SK-N-MC (cell line): Measurements from ENCODE around the gene CLEC9A.
A peak's percentile ranks its signal among the peaks of the same experiment; 100 is the strongest.

ENCODE experiments used
- DNase-seq: peaks from one replicate; pipeline ENCODE4 v3.0.0-alpha.2; 2011; ENCODE audit warnings: low read depth, low spot score
- H3K27ac ChIP-seq: fragments of 200-600 bp; sonication (generic); 2 replicates; pipeline ENCODE4 v1.5.1; 2016; ENCODE audit warnings: mixed run types
- H3K36me3 ChIP-seq: fragments of 200-600 bp; sonication (generic); 2 replicates; pipeline ENCODE4 v1.6.1; 2017; ENCODE audit warnings: antibody characterized with exemption, low read length, mixed read lengths; ENCODE audit not compliant: insufficient read depth
- H3K4me3 ChIP-seq: fragments of 200-600 bp; sonication (generic); 2 replicates; pipeline ENCODE4 v1.5.1; 2016
- H3K9ac ChIP-seq: fragments of 200-600 bp; sonication (generic); 2 replicates; pipeline ENCODE4 v1.8.0; 2017; ENCODE audit warnings: mixed run types, mixed read lengths; ENCODE audit not compliant: insufficient read length
- H3K9me3 ChIP-seq: fragments of 200-600 bp; sonication (generic); 2 replicates; pipeline ENCODE4 v1.6.1; 2017; ENCODE audit warnings: low read depth, mild to moderate bottlenecking, antibody characterized with exemption, low read length, moderate library complexity, mixed read lengths
- EZH2 ChIP-seq: fragments of 200-600 bp; sonication (generic); IDR thresholded peaks from one replicate; pipeline ENCODE4 v1.6.1; 2017; ENCODE audit warnings: antibody characterized with exemption
- FOXP2 ChIP-seq: optimal IDR thresholded peaks from 2 replicates; pipeline ENCODE3; 2011; ENCODE audit warnings: mild to moderate bottlenecking, moderate library complexity; ENCODE audit not compliant: insufficient read depth; ENCODE audit errors: extremely low read length, control extremely low read depth
- POLR2AphosphoS5 ChIP-seq: IDR thresholded peaks from 2 replicates; pipeline ENCODE4 v1.6.1; 2012; ENCODE audit warnings: mild to moderate bottlenecking, low read depth, low read length, borderline replicate concordance

The CLEC9A gene

GRCh38 chr12:10069976-10070375, 39.5 kb downstream of the CLEC9A start:
- no peaks in the 10 kb centered on the region for H3K36me3 ChIP-seq
- no peak for TF ChIP-seq EZH2
- no peak for TF ChIP-seq FOXP2
- no peak for TF ChIP-seq POLR2AphosphoS5
- DNase-seq, result no peak
- peak overlapping the region; percentile 95 for H3K27ac ChIP-seq
- H3K9me3 ChIP-seq, result no peaks in the 10 kb centered on the region
- peak overlapping the region; percentile 70 for H3K9ac ChIP-seq
- H3K4me3 ChIP-seq, result peak overlapping the region; percentile 40; the same call in 1 of the 2 replicates

- Histone ChIP-seq H3K9me3 (no peaks in the 10 kb centered on the region), H3K27ac (no peak overlapping the region; the same call in 1 of the 2 replicates), H3K36me3 (no peaks in the 10 kb centered on the region), H3K9ac (no peak overlapping the region), H3K4me3 (no peak overlapping the region)
- no peak for DNase-seq
- TF ChIP-seq FOXP2 (no peak), POLR2AphosphoS5 (no peak), EZH2 (no peak)
Measured at GRCh38 chr12:10070380-10070779, 39.9 kb downstream of the CLEC9A start.

GRCh38 chr12:10072131-10072530, 41.6 kb downstream of the CLEC9A start:
- no peak for TF ChIP-seq FOXP2
- TF ChIP-seq POLR2AphosphoS5, result no peak
- no peak for TF ChIP-seq EZH2
- Histone ChIP-seq H3K4me3 (no peak overlapping the region), H3K9ac (no peak overlapping the region)

GRCh38 chr12:10073261-10073660, 42.8 kb downstream of the CLEC9A start:
- no peaks in the 10 kb centered on the region for H3K9me3 ChIP-seq
- H3K4me3 ChIP-seq, result no peak overlapping the region
- no peak for DNase-seq
- no peaks in the 10 kb centered on the region for H3K36me3 ChIP-seq
- H3K9ac ChIP-seq, result no peak overlapping the region
- TF ChIP-seq POLR2AphosphoS5, result no peak
- TF ChIP-seq FOXP2, result no peak
- no peak for TF ChIP-seq EZH2
- H3K27ac ChIP-seq, result no peak overlapping the region

More at GRCh38 chr12:10072131-10072530, 41.6 kb downstream of the CLEC9A start:
- Histone ChIP-seq H3K27ac (no peak overlapping the region), H3K9me3 (no peaks in the 10 kb centered on the region), H3K36me3 (no peaks in the 10 kb centered on the region)
- DNase-seq, result no peak

- no peaks in the 10 kb centered on the region for H3K36me3 ChIP-seq
- no peak overlapping the region for H3K27ac ChIP-seq
- H3K9me3 ChIP-seq, result no peaks in the 10 kb centered on the region
- TF ChIP-seq POLR2AphosphoS5 (no peak), EZH2 (no peak), FOXP2 (no peak)
- DNase-seq, result no peak
- no peak overlapping the region for H3K4me3 ChIP-seq
- H3K9ac ChIP-seq, result no peak overlapping the region
Measured at GRCh38 chr12:10075451-10075850, 45.0 kb downstream of the CLEC9A start.

GRCh38 chr12:10082117-10082874, 51.8 kb downstream of the CLEC9A start:
- DNase-seq, result no peak
- no peak overlapping the region for H3K27ac ChIP-seq
- no peaks in the 10 kb centered on the region for H3K9me3 ChIP-seq
- H3K36me3 ChIP-seq, result no peaks in the 10 kb centered on the region
- TF ChIP-seq POLR2AphosphoS5, result no peak
- no peak for TF ChIP-seq FOXP2
- TF ChIP-seq EZH2, result no peak
- no peak overlapping the region for H3K4me3 ChIP-seq
- H3K9ac ChIP-seq, result no peak overlapping the region

GRCh38 chr12:10084733-10085132, 54.3 kb downstream of the CLEC9A start:
- H3K27ac ChIP-seq, result no peak overlapping the region
- TF ChIP-seq EZH2, result no peak
- no peak for TF ChIP-seq POLR2AphosphoS5
- no peak for TF ChIP-seq FOXP2
- DNase-seq, result no peak

GRCh38 chr12:10086387-10086786, 55.9 kb downstream of the CLEC9A start:
- Histone ChIP-seq H3K36me3 (no peaks in the 10 kb centered on the region), H3K27ac (no peak overlapping the region), H3K4me3 (no peak overlapping the region), H3K9me3 (no peaks in the 10 kb centered on the region), H3K9ac (no peak overlapping the region)
- TF ChIP-seq FOXP2 (no peak), POLR2AphosphoS5 (no peak), EZH2 (no peak)
- no peak for DNase-seq

More at GRCh38 chr12:10084733-10085132, 54.3 kb downstream of the CLEC9A start:
- Histone ChIP-seq H3K9ac (no peak overlapping the region), H3K4me3 (no peak overlapping the region), H3K9me3 (no peaks in the 10 kb centered on the region), H3K36me3 (no peaks in the 10 kb centered on the region)

GRCh38 chr12:10088031-10088430, 57.5 kb downstream of the CLEC9A start:
- TF ChIP-seq FOXP2, result no peak
- no peak for TF ChIP-seq EZH2
- no peak for TF ChIP-seq POLR2AphosphoS5
- no peak overlapping the region for H3K27ac ChIP-seq
- no peak overlapping the region for H3K9ac ChIP-seq
- no peak overlapping the region for H3K4me3 ChIP-seq
- no peaks in the 10 kb centered on the region for H3K9me3 ChIP-seq
- no peak for DNase-seq
- no peaks in the 10 kb centered on the region for H3K36me3 ChIP-seq
